IPS-NIHi7 (cell line): ENCODE data around the gene TBC1D14.
"Not testable (repeated sequence)": the region's sequence is repeated elsewhere in the genome, so short reads cannot be mapped to it uniquely, and the experiment has no call there.

Experiments
- DNase-seq: peaks from one replicate; pipeline ENCODE4 v3.0.0; 2012; ENCODE audit warnings: mixed read lengths; ENCODE audit errors: extremely low spot score

The TBC1D14 gene

DNA sequence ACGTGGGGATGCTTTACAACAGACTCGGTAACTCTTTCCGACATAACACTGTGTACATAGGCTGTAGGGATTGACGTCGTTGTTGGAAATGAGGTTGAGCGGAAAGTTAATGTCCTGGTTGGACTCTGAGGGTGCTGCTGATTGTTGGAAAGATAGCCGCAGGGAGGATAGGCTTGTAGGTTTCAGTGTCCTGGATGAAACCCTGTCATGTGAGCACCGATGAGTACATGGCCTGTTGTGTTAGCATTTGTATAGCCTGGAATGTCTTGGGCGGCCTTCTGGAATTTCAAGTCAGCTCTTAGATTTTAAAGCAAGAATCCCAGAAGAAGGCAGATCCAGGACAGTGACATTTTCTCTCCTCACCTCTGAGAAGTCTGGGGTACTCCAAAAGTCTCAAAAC, 63.3 kb downstream of the TBC1D14 start:
- DNase-seq, result peak; percentile 75

DNA sequence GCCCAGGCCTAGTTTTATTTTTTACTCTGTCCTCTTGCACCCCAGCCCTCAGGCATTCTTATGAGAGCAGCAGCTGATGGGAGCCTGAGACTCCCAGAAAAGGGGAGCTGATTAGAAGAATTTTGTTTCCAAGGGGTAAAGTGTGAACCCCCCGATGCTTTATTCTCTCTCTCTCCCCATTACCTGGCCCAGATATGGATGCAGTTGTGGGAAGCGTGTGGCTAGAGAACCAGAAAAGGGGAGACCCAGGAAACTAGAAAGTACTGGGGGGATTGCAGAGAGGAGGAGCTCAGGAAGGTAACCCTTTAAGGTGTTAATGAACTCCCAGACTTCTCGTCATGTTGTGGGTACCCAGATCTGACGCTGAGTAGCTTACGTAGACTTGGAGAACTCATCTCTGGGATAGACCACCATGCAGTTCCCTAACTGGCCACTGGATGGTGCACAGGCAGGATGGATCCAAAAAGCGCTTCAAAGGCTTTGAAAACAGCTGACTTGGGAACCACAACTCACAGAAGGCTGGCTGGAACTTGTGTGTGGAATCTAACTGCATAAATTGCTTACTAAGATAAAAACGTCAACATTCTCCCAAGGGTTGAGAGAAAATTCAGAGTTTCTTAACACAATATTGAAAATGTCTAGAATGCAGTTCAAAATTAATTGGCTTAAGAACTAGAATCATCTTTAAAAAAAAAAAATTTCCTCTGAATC, 64.7 kb downstream of the TBC1D14 start:
- DNase-seq, result peak; percentile 86

DNA sequence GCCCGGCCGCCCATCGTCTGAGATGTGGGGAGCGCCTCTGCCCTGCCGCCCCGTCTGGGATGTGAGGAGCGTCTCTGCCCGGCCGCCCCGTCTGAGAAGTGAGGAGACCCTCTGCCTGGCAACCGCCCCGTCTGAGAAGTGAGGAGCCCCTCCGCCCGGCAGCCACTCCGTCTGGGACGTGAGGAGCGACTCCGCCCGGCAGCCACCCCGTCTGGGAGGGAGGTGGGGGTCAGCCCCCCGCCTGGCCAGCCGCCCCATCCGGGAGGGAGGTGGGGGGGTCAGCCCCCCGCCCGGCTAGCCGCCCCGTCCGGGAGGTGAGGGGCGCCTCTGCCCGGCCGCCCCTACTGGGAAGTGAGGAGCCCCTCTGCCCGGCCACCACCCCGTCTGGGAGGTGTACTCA, 68.2 kb downstream of the TBC1D14 start:
- DNase-seq, result not testable (repeated sequence)

DNA sequence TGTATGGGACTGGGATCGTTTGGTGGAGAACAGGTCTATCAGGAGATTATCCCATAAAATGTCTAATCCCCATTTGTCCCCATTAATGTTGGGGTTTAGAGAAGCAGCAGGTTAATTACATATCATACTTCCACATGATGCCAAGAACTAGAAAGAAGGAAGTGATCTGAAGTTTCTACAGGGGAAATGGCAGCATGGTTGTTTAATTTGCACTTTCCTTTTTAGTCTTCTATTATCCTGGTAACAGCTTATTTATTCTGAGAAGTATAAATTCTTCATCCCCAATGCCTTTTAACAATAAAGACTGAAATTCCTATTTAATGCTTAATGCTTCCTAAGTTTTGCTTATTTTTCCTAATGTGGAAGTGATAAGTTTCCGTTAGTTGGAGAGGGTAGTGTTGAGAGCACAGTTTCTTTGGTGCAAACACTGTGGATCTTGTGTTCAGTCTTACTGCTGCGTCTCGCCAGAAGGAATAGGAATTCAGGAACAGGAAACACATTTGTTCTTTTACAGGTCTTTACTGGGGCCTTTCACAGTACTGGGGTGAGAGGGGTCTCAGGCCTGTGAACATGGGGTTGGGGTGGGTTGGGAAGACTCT, 74.0 kb downstream of the TBC1D14 start:
- no peak for DNase-seq

DNA sequence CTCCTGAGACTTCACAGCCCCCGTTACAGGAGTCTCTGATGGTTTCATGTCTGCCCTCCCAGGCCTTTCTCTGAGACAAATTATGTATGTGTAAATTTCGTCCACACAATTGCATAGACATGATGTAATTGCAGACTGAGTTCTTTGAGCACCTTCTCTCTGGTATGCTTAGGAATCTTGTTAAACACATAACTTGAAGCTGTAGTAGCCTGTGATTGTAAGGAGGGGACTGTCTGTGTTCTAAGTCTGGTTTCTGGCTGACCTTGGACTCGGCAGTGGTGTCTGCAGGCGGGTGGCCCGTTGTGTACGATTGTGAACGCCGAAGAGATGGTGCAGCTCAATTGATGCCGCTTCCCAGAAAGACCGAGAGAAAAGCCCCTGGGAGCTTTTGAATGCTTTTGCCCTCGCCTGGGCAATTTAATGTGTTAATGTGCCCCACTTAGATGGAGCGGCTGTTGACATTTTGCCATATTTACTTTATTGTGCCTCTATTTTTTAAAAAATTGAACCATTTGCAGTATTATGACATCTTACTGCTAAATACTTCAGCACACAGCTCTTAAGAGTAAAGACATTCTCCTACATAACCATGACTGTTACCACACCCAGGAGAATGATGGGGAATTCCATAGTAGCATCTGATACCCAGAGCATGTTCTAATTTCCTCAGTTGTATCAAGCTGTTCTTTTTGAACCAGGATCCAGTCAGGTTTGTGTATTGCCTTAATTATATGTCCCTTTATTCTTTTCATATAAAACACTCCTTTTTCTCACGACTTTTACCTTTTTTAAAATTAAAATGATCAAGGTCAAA, 75.2 kb downstream of the TBC1D14 start:
- DNase-seq, result no peak

GRCh38 chr4:6986072-6986780, 76.6 kb downstream of the TBC1D14 start:
- no peak for DNase-seq

DNA sequence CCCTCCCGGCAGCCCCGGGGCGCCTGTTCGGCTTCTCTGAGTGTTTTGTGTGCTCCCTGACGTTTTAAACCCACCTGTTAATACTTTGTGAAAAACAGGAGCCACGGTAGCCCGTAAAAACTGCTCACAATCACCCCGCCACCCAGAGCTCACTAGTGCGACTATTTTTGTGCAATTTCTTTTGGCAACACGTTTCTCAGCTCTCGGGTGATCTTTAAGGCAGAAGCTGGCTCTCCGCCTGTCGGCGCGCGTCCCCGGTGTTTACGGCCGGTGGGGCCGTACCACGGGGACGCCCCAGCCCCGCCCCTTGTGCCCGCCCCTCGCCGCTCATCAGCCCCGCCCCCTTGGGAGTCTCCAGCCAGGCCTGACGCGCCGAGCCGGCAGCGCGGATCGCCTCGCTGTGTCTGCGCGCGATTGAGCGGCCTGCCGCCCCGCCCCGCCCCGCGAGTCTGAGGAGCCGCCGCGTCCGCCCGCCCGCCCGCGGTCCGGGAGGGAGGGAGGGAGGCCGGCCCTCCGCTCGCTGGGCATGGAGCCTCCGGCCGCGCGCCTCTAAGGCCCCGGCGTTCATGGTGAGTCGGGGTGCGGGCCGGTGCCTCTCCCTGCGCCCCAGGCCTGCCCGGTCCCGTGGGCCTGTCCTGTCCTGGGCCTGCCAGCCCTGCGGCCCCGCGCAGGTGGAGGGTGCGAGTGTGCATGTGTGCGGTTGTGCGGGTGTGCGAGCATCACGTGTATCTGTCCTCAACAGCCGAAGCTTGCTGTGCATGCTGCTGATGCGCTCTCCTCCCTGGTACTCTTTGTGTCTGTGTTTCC, 77.4 kb downstream of the TBC1D14 start:
- peak; percentile 98 for DNase-seq

DNA sequence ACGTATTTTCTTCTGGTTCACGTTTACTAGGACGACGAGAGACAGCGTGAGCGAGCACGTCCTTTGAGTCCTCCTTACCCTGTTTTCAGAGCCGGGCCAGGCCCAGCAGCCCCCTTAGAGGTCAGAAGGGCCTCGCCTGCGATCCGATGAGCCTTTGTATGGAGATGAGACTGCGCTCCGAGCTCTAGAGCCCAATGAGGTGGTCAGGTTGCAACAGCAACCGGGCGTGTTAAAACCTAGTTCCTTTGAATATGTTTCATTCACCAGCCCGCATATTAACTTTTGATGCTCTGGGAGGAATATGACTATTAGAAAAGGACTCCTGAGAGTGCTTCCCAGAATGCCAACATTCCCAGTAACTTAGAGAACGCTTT, 77.9 kb downstream of the TBC1D14 start:
- DNase-seq, result no peak

DNA sequence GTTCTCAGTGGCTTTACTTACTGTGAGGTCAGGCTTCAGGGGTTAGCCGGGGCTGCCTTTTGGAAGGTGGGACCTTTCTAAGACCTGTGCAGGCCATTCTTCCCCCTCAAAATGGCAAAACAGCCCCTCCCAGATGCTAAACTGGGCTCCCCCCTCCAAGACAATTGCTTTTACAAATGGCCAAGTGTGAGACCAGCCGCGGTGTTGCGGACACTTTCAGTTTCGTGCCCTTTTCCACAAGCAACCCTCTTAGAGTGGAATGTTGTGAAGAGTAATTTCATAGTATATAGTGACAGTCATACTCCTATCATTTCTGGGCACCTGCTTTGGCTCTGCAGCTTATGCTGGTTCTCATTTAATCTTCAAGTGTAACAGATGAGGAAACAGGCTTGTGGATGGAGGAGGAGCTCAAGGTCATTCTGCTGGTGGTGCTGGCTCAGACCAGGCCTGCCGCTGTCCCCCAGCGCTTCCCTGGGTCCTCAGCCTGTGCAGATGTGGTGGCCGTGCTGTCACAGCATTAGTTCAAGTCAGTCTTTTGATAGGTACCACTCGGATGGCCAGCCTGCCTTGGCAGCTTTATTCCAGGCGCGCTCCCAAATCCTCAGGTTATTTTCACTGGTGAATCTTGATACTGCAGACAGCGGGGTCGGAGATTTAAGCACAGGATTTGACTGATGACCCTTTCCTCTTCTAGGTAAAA, 78.5 kb downstream of the TBC1D14 start:
- no peak for DNase-seq

DNA sequence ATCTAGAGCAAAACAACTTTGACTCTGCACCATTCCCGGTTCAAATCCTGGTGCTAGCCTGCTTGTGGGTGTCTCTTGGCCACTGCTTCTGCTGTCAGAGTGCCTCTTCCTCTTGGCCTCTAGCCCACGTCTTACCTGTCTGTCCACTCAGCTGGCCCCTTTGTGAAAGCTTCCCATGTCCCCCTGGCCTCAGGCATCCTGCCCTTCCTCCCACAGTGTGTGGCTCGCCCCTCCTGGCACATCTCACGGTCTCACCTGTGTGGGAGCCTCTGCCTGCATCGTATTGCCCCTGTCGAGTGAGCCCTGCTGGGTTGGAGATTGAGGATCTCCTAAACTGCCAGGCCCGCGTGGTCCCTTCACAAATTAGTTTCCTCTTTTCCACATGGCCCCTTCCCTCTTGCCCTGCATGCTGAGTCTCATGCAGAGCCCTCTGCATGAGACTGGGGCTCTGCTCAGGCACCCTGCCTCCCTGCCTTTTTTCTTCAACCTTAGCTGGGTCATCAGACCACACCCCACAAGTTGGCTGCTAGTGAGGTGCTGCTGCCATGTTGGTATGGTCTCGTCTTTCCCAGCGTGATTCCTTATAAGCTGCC, 79.8 kb downstream of the TBC1D14 start:
- no peak for DNase-seq

GRCh38 chr4:6990661-6991060, 81.0 kb downstream of the TBC1D14 start:
- DNase-seq, result no peak

GRCh38 chr4:6991249-6991648, 81.6 kb downstream of the TBC1D14 start:
- DNase-seq, result peak; percentile 5

- DNase-seq, result peak; percentile 5
Observed at GRCh38 chr4:6991771-6992557, 82.3 kb downstream of the TBC1D14 start.

DNA sequence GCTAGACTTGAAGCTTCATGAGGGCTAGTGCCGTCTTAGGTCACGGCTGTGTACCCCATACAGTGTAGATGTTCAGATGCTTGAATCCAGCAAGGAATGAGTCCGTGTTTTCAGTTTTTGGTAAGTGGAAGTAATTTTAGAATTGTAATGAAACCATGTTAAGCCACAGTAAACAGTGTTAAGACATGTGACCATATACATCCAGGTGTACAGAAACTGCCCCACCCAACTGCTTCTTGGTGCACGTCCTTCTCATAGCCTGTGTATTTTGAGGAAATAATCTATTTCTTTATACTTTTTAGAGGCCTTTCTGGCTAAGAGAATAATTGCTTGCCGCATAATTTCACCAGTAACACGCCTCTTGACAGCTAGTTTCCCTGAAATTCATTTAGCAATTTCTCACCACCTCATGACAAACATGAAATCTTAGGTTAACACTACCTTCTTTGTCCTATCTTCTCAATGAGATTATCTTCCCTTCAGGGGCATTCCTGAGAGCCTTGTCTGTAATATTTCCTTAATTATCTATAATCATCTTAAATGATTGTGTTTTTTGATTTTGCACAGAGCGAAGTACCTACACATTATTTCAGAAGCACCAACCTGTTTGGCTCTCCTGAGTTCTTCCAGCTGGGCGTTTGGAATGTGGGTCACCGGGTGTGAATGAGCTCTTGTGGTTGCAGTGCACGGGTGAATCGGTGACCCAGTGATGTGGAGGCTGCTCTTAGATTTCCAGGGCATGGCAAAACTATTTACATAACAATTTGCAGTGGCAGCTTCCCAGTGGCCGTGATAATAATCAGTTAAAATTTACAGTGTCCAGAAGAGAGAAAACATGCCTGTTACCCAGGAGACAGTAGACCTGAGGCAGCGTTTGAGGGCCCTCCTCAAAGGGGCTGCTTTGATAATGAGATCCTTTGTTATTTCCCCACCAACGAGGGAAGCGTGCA, 83.4 kb downstream of the TBC1D14 start:
- DNase-seq, result peak; percentile 5

GRCh38 chr4:6996481-6996880, 86.9 kb downstream of the TBC1D14 start:
- no peak for DNase-seq

DNA sequence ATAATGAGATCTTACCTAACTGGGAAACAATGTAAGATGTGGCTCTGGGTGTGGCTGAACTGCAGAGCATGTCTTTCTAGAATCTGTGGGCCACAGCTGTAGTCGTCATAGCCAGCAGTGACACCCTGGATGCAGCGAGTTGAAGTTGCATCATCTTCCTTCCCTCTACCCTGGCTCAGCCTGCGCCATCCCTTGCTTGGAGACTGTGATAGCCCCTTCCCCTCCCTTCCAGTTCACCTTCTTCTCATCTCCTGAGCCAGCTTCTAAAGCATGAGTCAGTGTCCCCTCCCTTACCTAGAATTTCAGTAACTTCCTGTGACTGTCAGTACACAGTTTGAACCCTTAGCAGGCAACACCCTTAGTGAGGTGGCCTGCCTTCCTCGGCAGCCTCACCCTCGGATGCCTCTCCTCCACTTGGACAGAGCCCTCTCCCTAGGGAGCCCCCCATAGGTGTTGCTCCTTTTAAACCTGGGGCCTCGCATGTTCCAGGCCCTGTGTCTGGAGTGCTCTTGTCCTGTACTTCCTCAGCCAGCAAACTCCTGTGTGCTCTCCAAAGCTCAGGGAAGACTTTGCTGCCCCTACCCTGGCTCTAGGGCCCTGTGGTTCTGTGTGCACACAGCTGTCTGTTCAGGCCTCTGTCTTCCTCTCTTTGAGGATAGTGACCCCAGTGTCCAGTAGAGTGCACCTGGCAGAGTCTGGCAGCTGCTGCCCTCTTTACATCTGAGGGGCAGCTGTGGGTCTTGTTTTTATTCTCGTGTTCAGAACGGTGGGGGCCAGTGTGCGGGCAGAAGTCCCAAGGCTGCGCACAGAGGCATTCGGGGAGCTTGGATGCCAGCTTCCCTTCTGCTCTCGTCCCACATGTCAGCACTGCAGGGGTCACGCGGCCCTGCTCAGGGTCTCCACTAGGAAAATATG, 89.8 kb downstream of the TBC1D14 start:
- DNase-seq, result no peak

DNA sequence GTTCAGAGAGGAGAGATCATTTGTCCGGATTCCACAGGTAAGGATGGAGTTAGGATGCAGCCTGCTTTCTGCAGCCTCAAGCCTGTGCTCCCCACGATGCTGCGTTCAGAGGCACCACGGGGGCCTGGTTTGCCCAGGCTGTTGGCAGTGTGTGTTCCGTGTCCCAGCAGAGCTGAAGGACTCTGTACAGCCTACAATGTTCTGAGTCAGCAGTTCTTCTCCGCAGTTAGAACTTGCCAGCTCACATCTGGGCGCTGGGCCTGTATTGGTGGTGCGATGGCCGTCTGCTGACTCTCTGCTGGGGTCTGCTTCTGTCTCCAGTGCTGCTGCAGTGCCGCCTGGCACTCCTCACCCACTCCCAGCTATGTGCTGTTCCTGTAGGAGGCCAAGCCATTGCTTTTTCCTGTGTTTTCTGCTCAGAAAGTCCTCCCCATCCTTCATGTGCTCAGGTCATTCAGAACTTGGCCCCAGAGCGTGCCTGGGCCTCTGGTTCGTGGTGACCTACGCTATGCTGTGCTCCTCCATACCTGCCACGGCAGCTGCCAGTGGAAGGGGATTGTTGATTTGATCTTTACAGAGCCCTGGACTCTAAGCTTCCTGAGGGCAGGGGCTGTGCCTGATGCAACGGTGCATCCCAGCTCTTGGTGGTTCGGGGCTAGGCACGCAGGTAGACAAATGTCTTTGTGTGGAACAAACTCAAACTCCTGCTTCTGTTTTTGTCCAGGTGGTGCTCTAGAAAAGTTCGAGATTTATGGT, 91.0 kb downstream of the TBC1D14 start:
- DNase-seq, result no peak
